NCI-H1105 treated with DMSO at 0.1 percent for 48 hours (cell line): ENCODE results near the gene SLC6A6.
A peak's percentile ranks its signal among the peaks of the same experiment; 100 is the strongest.
"Not testable (repeated sequence)": the region's sequence is repeated elsewhere in the genome, so short reads cannot be mapped to it uniquely, and the experiment has no call there.

Source experiments
- DNase-seq: peaks from one replicate; lab custom pipeline; 2025; lab: John Stamatoyannopoulos, UW

SLC6A6 gene

DNA sequence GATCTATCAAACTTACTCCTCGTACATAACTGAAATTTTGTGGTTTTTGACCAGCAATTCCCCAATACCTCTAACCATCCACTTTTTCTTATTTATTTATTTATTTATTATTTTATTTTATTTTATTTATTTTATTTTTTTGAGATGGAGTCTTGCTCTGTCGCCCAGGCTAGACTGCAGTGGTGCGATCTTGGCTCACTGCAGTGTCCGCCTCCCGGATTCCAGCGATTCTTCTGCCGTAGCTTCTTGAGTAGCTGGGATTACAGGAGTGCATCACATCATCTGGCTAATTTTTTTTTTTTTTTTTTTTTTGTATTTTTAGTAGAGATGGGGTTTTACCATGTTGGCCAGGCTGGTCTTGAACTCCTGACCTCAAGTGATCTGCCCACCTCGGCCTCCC, 35.3 kb downstream of the SLC6A6 start:
- DNase-seq = not testable (repeated sequence)

GRCh38 chr3:14438262-14438661, 35.9 kb downstream of the SLC6A6 start:
- no peak for DNase-seq

- peak; percentile 59 for DNase-seq
Observed at GRCh38 chr3:14438929-14439328, 36.5 kb downstream of the SLC6A6 start.

DNA sequence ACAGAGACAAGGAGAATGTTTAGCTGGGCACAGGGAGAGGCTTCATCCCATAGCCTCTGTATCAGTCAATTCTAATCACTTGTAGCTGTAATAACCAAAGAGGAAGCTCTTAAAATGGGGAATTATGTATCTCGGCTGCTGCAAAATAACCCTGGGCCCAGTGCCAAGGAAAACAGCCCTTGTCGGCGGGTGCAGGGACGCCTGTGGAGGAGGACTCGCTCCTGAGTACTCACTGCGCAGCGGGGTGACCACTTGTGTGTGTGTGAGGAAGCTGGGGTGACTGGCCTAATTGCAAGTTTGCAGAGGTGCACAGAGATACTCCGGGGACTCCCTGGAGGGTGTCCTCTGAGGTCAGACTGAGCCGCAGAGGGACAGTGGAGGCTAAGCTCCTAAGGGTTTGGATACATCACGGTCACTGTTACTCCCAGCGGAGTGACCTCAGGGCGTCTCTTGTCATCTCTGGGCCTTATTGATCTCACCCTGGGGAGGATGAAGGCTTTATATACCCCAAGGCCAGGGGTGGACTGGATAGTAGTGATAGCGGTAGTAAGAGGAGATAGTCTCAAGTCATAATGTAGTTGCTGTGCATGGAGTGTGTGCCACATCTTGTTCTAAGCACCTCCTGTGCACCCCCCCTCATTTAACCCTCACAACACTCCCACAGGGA, 37.2 kb downstream of the SLC6A6 start:
- DNase-seq = peak; percentile 85

DNA sequence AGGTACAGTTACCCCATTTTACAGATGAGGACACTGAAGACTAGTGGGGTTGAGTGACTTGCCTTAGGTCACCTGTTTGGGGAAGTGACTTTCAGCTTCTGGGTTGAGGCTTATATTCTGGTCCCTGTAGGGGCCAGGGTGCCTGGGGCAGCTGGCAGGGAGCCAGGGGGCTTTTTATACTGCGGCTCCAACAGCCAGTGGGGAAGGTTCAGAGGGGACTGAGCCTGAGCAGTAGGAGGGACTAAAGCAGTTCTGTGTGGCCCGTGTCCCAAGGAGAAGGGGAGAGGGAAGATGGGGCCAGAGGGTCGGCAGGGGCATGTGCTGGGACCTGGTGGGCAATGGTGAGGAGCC, 37.7 kb downstream of the SLC6A6 start:
- no peak for DNase-seq

GRCh38 chr3:14440531-14441239, 38.3 kb downstream of the SLC6A6 start:
- peak; percentile 64 for DNase-seq

DNA sequence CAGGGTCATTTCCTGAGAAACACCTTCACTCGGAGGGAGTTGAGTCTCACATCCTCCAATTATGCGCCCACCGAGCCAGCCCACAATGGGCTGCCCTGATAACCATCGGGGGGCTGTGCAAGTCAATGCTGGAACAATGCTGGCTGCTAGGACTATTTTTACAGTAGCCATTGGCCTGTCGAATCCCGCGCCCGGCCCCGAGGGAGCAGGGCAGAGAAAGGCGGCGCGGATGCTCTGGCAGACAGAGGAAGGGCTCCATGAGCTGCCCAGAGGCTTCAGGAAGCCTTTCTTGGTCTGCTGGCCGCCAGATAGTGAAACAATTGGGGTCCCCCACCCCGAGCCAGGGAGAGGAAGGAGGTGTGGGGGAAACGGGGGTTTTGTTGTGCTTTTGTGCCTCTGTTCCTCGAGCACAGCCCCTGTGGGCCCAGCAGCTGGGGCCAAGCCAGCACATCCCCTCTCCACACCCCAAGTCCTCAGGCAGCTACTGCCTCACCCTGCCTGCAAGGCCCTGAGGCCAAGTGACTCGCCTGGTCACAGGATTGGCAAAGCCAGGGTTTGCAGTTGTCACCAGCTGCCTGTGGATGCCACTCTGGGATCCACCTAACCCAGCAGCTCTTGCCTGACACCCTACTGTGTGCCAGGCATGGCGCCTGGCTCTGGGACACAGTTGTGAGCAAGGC, 39.0 kb downstream of the SLC6A6 start:
- no peak for DNase-seq

GRCh38 chr3:14441920-14442300, 39.5 kb downstream of the SLC6A6 start:
- DNase-seq = no peak

GRCh38 chr3:14444380-14444779, 42.0 kb downstream of the SLC6A6 start:
- no peak for DNase-seq

GRCh38 chr3:14445773-14446172, 43.4 kb downstream of the SLC6A6 start:
- DNase-seq = no peak

DNA sequence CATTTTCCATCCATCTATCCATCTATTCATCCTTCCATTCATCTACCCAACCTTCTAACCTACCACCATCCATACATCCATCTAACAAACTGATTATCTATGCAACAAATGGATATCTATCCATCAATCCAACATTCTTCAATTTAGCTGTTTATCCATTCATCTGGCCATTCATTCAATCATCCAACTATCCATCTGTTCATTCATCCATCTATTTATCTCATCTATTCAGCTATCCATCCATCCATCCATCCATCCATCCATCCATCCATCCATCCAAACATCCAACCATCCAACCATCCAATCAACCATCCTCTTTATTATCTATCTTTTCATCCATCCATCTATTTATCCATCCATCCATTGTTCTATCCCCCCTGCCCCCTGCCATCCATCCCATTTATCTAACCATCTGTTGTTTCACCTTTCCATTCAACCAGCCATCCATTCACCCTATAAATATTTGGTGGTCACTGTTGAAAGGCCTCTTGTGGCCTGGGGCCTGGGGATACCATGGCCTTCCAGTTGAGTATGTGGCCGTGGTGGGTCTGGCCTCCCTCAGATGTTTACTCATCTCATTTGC, 44.7 kb downstream of the SLC6A6 start:
- no peak for DNase-seq

GRCh38 chr3:14448063-14448462, 45.7 kb downstream of the SLC6A6 start:
- no peak for DNase-seq

GRCh38 chr3:14448756-14449727, 46.6 kb downstream of the SLC6A6 start:
- DNase-seq = no peak

GRCh38 chr3:14450506-14450905, 48.1 kb downstream of the SLC6A6 start:
- no peak for DNase-seq

DNA sequence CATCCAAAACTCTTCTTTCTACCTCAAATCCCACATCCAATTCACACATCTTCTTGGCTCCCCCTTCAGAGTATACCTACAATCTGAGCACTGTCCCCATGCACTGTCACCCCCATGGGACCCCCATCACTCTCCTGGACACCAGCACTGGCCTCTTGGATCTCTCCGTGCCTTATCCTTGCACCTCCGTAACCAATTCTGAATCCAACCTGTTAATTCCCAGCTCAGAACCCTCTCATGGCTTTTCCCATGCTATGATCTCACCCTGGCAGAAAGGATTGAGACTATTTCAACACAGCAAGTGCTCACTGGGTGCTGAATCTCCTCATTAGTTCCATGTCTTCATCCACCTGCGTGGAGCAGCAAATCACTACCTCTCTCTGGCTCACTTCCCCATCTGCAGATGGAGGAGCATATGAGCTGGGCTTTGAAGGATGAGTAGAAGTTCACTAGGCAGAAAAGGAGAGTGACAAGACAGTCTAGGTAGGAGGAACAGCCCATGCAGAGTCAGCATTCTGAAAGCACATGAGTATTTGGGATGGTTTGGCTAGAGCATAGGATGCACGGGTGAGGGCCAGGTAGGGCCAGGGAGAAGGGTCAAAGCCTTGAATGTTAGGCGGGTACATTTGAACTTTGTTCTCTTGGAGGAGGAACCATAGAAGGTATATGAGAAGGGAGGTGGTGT, 48.7 kb downstream of the SLC6A6 start:
- no peak for DNase-seq

DNA sequence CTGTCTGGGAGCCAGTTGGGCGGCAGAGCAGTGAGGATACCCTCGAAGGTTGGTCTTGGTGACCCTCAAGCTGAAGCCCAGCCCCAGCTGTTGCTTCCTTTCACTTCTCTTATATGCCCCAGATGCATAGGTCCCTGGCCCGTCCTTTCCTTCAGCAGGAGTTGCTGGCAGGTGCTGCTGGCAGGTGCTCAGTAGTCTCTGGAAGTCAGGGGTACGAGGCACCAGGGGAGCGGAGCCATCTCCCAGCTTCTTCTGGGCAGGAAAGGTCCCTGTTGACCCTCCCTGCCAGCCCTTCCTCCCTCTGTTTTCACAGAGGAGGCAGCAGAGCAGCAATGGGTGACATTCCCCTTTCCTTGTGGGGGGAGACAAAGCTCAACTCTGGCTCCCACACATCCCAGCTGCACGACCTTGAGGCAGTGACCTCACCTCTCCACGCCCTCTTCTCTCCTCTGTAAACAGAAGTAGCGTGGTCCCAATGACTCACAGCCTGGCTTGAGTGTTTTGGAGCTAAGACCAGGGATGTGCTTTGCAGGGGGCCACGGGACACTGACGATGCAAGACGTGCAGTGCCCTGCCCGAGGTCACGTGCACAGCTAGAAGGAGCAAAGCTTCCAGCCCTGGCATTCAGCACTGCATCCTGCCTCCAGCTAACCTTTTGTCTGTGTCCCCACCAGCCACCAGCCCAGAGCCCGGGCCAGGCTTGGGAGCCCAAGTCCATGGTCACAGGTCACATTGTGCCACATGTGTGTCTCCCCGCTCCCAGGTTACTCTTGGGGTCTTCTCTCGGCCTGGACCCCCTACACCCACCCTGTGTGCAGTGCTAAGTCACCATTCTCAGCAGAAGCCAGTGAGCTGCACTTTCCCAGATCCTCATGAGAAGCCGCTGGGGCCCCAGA, 49.7 kb downstream of the SLC6A6 start:
- no peak for DNase-seq

DNA sequence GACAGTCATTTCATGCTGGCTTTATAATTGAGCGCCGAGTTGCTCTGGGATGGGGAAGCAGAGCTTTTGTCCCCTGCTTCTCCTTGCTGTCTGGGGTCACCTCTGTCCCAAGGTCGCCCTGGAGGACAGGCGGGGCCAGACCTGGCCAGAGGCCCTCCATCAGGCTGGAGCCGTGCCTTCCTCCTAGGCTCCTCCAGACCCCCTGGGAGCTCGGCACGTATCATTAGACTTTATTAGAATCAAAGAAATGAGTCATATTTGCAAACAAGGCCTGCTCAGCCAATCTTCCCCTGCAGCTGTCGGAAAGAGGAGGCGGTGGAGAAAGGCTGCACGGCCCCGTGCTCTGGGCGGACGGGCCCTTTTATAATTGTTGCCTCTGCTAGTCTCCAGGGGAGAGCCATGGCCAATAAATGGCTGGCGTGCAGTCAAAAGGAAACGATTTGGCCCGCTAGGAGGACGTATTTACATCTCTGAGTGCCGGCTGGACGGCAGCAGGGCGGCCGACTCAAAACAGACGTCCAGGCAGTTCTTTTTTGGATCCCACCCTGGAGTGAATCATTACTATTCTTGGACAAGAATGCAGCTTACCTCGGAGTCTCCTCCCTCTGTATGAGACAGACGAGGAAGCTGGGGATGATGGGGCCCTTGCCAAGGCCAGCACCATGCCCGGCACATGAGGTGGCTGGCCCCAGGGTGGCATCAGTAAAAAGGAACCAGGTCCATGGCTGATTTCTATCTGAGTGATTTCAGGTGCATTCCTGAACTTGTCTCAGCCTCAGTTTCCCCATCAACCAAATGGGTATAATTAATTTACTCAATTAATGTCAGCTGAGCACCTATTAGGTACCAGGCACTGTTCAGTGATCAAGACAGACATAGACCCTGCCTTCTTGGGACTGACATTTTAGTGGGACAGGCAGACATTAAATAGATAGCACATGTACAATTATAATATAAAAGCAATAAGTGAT, 50.6 kb downstream of the SLC6A6 start:
- DNase-seq = peak; percentile 62

DNA sequence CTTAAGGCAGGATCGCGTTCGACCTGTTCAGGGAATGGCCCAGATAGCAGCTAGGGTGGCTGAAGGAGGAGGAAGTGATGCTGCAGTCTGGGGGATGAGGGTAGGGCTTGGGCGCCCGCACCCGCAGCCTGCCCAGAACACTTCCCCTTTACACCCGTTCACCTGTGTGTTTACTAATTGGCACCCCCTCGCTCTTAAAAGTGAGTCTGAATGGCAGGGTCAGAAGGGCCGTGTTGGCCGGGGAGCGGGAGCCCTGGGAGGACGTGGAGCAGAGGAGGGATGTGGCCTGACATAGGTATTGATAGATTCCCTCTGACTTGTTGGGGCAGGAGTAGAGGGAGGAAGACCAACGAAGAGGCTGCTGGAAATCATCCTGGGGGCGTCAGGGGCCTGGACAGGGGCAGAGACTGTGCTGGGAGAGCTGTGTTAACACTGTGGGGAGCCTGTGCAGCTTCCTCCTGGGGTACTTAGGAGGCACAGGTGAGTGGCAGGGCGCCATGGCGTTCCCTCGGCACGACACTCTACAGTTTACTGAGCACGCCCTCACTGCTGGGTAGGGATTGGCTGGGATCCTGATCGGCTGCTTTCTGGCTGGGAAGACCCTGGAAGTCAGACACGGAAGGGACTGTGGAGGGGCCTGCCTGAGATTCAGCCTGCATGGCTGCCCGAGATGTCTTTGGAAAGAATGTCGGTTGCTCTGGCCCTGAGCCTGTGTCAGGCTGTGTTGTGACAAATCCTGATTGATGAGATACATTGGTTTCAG, 51.7 kb downstream of the SLC6A6 start:
- DNase-seq = no peak
